ENCODE results near the gene ELMO1.
A peak's percentile ranks its signal among the peaks of the same experiment; 100 is the strongest.

ELMO1 gene

GRCh38 chr7:37405603-37406122 lies 43.0 kb downstream of the ELMO1 start:
- no peak for DNase-seq

GRCh38 chr7:37405128-37405527 lies 43.5 kb downstream of the ELMO1 start:
- DNase-seq: no peak

DNA sequence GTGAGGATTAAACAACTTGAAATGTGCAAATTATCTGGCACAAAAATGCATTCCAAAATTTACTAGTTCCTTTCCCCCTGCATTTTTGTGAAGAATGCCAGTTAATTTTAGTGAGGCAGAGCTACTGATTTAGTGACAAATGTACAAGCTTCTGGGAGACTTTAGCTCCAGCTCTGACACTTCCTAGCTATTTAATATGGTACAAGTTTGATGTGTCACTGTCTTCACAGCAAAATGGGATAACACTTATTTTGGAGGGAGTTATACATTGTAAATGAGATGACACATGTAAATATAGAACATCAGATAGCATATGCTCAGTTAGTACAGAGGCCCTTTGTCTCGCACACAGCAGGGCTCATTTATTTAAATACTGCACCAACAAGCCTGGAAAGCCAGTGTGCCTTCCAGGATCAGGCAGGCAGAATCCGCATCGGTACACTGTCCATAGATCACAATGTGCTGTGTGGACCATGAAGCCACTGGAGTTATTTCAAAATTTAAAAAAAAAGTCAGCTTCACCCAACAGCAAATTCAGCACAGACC lies 48.7 kb downstream of the ELMO1 start:
- DNase-seq: no peak

DNA sequence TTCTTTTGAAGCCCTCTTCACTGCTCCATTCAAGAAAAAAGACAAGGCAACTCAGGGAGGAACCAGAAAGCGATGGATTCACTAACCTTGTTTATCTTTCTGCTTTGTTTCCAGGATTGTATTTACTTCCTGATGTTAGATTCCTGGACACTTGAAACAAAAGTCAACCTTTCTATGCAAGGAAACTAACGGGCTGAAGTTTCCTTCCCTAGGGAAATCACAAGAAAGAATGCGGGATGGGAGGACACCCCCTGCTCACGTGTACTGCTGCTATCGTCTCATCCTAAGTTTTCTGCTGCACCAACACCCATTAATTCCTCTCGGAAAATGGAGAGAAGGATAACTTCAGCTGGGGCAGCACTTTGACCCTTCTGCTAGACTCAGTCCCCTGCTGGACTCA lies 50.3 kb downstream of the ELMO1 start:
- DNase-seq: no peak

DNA sequence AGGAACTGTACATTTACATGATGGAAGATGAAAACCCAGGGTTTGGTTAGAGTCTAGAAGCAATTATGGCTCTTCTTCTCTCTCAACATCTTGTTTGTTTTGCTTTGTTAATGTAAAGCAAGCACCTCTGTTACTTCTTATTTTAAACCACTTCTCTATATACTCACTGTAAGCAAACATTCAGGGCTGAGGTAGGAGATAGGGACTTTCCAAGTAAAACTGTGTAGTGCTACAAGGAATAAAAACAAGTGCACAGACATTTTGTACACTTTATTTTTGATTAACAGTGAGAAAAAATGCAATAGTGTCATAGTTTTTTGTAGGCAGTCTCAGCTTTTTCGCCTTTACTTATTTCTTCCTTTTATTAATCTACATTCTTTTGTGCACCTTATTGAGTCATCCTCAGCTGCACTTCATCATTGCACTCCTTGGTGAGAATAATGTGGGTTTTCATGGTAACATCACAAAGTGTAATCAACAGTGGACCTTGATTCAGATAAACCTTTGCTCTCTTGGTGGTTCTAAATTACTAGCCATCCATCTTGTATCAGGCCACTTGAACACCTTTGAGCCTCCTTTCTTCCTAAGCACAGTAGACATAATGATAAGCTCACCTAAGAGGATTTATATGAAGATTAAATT lies 52.9 kb downstream of the ELMO1 start:
- DNase-seq: no peak

- DNase-seq: no peak
These were observed 54.5 kb downstream of the ELMO1 start for GRCh38 chr7:37394158-37394557.

DNA sequence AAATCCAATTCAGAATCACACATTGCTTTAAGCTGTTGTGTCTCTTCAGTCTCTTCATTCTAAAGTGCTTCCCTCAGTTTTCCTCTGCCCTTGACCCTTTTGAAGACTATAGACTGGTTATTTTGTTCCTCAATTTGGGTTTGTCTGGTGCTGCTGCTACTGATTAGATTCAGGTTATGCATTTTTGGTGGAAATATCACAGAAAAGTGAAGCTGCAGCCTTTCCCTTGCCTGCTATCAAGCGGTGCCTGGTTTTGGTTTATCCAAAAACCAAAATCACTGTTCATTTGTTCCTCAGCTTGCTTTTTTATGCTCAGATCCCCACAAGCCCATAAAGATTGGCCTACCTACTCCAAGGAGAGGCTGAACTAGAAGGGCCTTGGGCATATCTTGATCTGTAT lies 55.2 kb downstream of the ELMO1 start:
- DNase-seq: no peak

DNA sequence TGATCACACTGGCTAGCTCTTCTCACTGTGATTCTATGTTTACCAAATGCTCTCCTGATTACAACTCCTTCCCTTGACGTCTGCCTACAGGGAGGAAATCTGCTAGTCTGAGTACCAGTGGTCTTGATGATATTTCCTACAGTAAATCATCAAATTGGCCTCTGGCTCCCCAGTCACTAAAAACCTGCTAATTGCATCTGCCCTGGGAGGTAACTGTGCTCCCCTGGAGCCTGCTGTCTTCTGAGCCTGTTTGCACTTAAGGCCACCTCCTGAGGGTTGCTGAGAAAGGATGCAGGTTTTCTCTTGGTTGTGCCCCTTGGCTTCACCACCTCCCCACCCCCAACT lies 56.0 kb downstream of the ELMO1 start:
- no peak for DNase-seq

GRCh38 chr7:37391791-37392672 lies 56.6 kb downstream of the ELMO1 start:
- no peak for DNase-seq

GRCh38 chr7:37390114-37390513 lies 58.5 kb downstream of the ELMO1 start:
- no peak for DNase-seq

DNA sequence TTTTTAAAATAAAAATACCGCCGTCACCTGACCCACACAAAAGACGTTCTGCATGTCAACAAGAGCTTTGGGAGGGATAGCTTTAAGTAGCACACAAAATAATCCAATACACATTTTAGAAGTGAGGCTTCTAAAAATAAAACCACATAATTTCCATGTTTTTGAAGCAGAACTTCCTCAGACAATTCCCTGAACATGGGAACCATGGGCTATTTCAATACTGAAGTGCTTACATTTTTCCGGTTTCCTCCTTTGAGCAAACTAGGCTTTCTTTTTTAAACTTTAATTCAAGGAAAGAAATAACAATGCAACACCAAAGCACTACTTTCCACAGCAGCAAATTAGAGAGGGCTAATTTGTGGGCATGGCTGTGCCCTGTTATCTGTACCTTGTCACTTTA lies 59.9 kb downstream of the ELMO1 start:
- DNase-seq: no peak

- no peak for DNase-seq
These were observed 62.9 kb downstream of the ELMO1 start for GRCh38 chr7:37385787-37386186.

DNA sequence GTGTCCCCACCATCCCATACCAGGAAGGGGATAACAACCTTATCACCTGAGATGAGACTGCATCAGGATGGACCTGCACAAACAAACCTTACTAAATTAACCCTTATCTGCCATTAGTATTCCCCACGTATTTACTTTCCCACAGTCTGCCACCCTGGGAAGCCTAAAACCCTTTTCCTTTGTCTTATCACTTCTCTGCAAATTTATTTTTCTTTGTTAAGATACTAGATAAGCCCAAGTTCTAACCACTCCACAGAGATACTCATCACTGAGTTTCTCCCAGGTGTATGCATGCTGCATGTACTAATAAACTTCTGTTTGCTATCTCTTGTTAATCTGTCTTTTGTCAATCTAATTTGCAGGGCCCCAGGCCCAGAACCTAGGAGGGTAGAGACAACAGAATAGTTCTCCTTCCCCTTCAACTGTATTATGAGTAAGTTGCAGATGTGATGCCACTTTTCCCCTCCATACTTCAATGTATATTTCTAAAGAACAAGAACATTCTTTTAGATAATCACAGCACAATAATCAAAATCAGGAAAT lies 66.0 kb downstream of the ELMO1 start:
- no peak for DNase-seq

- no peak for DNase-seq
These were observed 67.8 kb downstream of the ELMO1 start for GRCh38 chr7:37380831-37381230.

GRCh38 chr7:37379546-37380277 lies 69.0 kb downstream of the ELMO1 start:
- no peak for DNase-seq

DNA sequence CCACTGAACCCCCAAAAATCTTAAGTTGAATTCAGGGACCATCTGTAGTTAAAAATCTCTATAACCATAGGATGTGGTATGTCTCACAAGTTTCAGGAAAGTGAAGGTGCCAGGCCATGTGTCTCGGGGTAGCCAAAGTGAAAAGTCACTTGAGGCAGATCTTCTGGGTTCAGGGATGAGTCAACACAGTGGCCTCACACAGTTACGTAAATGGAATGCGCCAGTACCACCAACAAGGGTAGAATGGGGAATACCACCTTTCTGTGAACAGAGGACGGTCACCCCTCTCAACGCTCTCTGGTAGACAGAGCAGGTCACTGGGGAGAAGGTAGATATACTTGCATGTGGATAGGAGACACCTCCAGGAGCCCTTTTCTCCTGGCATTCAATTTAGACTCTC lies 71.4 kb downstream of the ELMO1 start:
- no peak for DNase-seq

DNA sequence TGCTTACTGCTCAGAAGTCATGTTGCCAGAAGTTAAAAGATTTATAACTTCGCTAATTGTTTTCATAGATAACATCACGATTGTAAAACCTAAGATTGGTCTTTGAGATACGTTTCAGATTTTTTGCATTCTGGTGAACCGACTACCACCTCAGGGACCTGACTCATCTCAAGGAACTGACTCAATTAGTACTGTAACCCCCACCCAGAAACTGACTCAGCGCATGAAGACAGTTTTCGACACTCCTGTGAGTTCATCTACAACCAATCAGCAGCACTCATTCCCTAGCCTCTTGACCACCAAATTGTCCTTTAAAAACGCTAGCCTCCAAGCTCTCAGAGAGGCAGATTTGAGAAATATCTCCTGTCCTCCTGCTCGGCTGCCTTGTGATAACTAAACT lies 72.3 kb downstream of the ELMO1 start:
- DNase-seq: peak; percentile 30

DNA sequence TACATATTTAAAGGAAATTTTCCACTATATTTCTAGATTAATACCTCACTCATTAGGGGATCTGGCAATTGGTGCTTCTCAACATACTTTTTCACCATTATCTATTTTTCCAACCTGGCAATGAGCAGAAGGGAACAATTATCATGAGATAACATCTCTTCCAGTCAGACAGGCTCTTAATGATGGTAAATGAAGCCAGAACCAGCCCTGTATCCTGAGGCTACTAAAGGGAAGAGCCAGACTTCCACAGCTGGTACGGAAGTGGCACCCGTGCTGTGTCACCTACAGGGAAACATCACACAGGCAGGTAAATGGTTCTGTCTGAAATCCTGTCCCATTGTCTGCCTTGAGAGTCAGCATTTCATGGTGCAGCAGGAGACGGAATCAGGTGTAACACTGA lies 75.9 kb downstream of the ELMO1 start:
- DNase-seq: no peak

GRCh38 chr7:37371755-37372154 lies 76.9 kb downstream of the ELMO1 start:
- DNase-seq: no peak

DNA sequence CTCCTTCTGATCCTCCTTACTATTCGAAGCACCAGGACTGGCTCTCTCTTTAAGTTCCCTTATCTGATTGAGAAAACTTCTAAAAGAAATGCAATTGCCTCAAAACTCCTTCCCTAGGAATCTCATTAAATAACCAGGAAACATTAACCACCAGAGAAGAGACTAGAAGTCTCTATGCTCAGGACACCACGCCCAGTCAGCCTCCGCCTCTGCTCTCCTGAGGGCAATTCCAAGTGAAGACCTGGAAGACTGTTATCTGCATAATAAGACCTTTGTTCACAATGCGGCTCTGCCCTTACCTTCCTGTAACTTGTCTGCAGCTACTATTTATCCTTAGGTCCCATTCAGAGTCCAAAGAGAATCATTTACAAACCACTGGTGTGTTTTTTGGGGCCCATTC lies 78.8 kb downstream of the ELMO1 start:
- DNase-seq: no peak

GRCh38 chr7:37368540-37368939 lies 80.1 kb downstream of the ELMO1 start:
- DNase-seq: no peak

DNA sequence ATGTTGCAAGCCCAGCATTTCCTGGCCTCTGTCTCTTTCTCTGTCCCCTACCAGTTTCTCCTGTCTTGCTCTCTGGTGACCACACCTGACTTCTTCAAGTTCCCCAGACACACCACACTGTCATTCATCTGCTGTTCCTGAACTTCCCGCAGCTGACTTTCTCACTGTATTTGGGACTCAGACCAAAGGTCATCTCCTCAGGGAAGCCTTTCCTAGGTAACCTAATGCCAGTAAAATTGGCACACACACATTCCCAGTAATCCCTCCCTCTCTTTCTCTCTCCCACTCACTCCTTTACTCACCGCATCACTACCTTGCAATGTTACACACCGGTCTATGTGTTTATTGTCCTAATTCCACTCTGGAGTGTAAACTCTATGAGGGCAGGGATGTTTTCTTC lies 81.7 kb downstream of the ELMO1 start:
- DNase-seq: no peak

- DNase-seq: no peak
These were observed 82.2 kb downstream of the ELMO1 start for GRCh38 chr7:37366445-37366844.
